Parathyroid adenoma (tissue), 2 donors: ENCODE data around the gene FUT6.

ENCODE experiments used
- H2AFZ ChIP-seq: fragments of 300-600 bp; sonication (generic); one replicate; pipeline ENCODE4 v1.7.0; 2017; ENCODE audit warnings: antibody characterized with exemption, mild to moderate bottlenecking
- H3K27ac ChIP-seq: fragments of 300-600 bp; sonication (generic); one replicate; pipeline ENCODE4 v1.7.0; 2017
- H3K27me3 ChIP-seq: fragments of 300-600 bp; sonication (generic); one replicate; pipeline ENCODE4 v1.7.0; 2017; ENCODE audit warnings: low read length; ENCODE audit not compliant: control insufficient read depth, insufficient read depth
- H3K36me3 ChIP-seq: fragments of 300-600 bp; sonication (generic); one replicate; pipeline ENCODE4 v1.7.0; 2017; ENCODE audit warnings: low read length; ENCODE audit not compliant: control insufficient read depth, insufficient read depth
- H3K4me1 ChIP-seq: fragments of 300-600 bp; sonication (generic); one replicate; pipeline ENCODE4 v1.7.0; 2017; ENCODE audit warnings: control low read depth
- H3K4me2 ChIP-seq: fragments of 300-600 bp; sonication (generic); one replicate; pipeline ENCODE4 v1.7.0; 2017; ENCODE audit warnings: low read length
- H3K4me3 ChIP-seq: fragments of 300-600 bp; sonication (generic); one replicate; pipeline ENCODE4 v1.7.0; 2017; ENCODE audit warnings: low read depth, low read length
- H3K79me2 ChIP-seq: fragments of 300-600 bp; sonication (generic); one replicate; pipeline ENCODE4 v1.7.0; 2017; ENCODE audit warnings: control low read depth
- H3K9ac ChIP-seq: fragments of 300-600 bp; sonication (generic); one replicate; pipeline ENCODE4 v1.7.0; 2017; ENCODE audit warnings: mild to moderate bottlenecking
- H3K9me3 ChIP-seq: fragments of 300-600 bp; sonication (generic); one replicate; pipeline ENCODE4 v1.7.0; 2017; ENCODE audit warnings: low read length; ENCODE audit not compliant: control insufficient read depth
- CTCF ChIP-seq: fragments of 300-600 bp; sonication (generic); IDR thresholded peaks from one replicate; pipeline ENCODE4 v1.7.0; 2017; ENCODE audit warnings: antibody characterized with exemption, mild to moderate bottlenecking
- donor health status: primary hyperparathyroidism.

Gene FUT6

DNA sequence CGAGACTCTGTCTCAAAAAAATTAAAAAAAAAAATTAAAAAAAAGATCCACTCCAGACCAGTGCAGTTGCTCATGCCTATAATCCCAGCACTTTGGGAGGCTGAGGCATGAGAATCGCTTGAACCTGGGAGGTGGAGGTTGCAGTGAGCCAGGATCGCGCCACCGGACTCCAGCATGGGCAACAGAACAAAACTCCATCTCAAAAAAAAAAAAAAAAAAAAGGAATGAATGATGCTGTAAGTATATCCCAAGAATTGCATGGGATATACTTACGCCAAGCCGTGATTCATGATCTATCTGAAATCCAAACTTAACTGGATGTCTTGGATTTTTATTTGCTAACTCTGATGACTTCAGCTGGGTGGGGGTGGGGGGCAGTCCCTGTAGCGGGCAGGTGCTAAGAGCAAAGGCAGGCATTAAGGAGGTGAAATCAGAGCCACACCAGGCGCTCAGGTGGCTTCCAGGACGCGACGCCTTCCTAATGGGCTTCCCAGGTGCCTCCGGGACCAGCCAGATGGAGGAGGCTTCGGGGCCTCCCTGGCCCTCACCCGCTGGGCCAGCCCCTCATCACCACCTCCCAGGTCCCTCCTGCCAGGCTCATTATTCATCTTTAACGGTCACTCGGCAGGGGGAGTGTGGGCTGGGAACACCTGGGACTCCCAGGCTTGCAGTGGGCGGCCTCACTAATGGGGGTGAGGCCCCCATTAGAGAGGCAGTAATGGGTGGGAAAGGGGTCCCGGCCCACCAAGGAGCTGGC lies 42.2 kb upstream of the FUT6 start:
- Histone ChIP-seq H3K4me3 (no peak overlapping the region), H3K9ac (no peak overlapping the region), H2AFZ (no peak overlapping the region), H3K79me2 (no peaks in the 10 kb centered on the region), H3K4me2 (no peak overlapping the region), H3K36me3 (no peaks in the 10 kb centered on the region), H3K4me1 (no peaks in the 10 kb centered on the region), H3K9me3 (no peaks in the 10 kb centered on the region), H3K27me3 (no peaks in the 10 kb centered on the region), H3K27ac (no peak overlapping the region)
- TF ChIP-seq CTCF: no peak

DNA sequence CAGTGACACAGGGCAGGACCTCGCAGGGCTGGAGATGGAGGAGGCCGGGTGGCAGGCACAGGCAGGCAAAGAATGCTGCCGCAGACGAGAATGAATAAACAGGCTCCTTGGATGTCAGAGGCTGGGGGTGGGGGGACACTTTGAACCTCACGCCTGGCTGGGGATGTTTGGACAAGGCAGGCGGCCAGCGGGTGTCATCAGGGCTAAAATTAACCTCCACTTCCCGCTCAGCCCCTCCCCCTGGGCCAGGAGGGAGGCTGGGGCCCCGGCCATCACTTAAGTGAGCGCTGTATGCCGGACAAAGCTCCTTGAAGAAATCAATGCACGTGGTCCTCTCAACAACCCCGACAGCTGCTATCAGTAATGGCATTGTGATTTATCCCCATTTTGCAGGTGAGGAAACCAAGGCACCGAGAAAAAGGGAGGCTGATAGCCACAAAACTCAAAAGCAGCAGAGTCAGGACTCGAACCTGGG lies 41.1 kb upstream of the FUT6 start:
- no peak for TF ChIP-seq CTCF
- H3K4me2 ChIP-seq: peak overlapping the region; percentile 13
- peak overlapping the region; percentile 17 for H2AFZ ChIP-seq
- no peaks in the 10 kb centered on the region for H3K36me3 ChIP-seq
- no peaks in the 10 kb centered on the region for H3K4me1 ChIP-seq
- no peak overlapping the region for H3K4me3 ChIP-seq
- no peak overlapping the region for H3K27ac ChIP-seq
- H3K27me3 ChIP-seq: no peaks in the 10 kb centered on the region
- H3K79me2 ChIP-seq: no peaks in the 10 kb centered on the region
- H3K9ac ChIP-seq: no peak overlapping the region
- H3K9me3 ChIP-seq: no peaks in the 10 kb centered on the region

DNA sequence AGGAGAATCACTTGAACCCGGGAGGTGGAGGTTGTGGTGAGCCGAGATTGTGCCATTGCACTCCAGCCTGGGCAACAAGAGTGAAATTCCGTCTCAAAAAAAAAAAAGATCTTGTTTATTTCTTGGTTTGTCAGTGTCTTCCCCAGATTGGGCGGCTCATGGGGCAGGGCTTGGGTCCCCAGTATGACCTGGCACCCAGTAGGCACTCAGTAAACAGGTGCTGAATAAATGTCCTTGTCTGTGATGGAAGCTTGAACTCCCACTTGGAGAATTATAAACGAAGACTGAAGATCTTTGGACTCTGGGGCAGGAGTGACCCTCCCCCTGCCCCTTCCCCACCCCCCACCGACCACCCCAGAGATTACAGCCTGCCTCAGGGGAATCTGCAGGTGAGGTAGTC lies 40.7 kb upstream of the FUT6 start:
- no peaks in the 10 kb centered on the region for H3K9me3 ChIP-seq
- H3K27me3 ChIP-seq: no peaks in the 10 kb centered on the region
- TF ChIP-seq CTCF: no peak
- peak overlapping the region; percentile 13 for H3K4me2 ChIP-seq
- H3K27ac ChIP-seq: no peak overlapping the region
- no peaks in the 10 kb centered on the region for H3K36me3 ChIP-seq
- H3K4me3 ChIP-seq: no peak overlapping the region
- no peaks in the 10 kb centered on the region for H3K4me1 ChIP-seq
- no peak overlapping the region for H3K9ac ChIP-seq
- H2AFZ ChIP-seq: no peak overlapping the region
- no peaks in the 10 kb centered on the region for H3K79me2 ChIP-seq

DNA sequence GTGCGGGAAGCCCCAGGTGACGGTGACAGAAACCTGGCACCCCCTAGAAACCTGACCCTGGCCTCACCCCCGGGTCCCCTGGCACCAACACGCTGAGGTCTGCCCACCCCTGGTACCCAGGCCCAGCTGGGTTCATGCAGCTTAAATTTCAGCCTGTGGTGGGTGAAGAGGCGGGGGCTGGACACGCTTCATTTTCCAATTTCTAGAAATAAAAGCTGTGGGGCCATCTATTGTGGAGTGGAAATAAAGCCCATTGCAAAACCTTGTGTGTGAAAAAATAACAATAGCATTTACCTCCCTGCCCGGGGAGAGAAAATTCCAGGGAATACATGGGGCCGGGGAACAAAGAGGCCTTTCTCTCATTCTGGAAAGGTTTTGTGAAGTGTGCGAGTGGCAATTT lies 38.4 kb upstream of the FUT6 start:
- no peak overlapping the region for H3K27ac ChIP-seq
- H3K9me3 ChIP-seq: no peaks in the 10 kb centered on the region
- H3K27me3 ChIP-seq: no peaks in the 10 kb centered on the region

More for the DNA sequence above, 38.4 kb upstream of the FUT6 start:
- no peaks in the 10 kb centered on the region for H3K79me2 ChIP-seq
- H3K4me3 ChIP-seq: no peak overlapping the region
- TF ChIP-seq CTCF: no peak
- H2AFZ ChIP-seq: no peak overlapping the region
- no peak overlapping the region for H3K9ac ChIP-seq
- no peak overlapping the region for H3K4me2 ChIP-seq
- no peaks in the 10 kb centered on the region for H3K36me3 ChIP-seq
- H3K4me1 ChIP-seq: no peaks in the 10 kb centered on the region
